K562 (cell line): ENCODE results near the gene ADGRB3.

Experiments used
- CBX5 ChIP-seq: IDR thresholded peaks from 2 replicates; pipeline ENCODE4 v1.6.1; 2014; ENCODE audit warnings: low read depth, borderline replicate concordance
- CREB5 ChIP-seq: fragments of 250-450 bp; sonication (Bioruptor Pico); IDR thresholded peaks from 2 replicates; pipeline ENCODE4 v1.5.0; 2020; ENCODE audit warnings: mild to moderate bottlenecking
- CTCF ChIP-seq, 3 experiments: IDR thresholded peaks in 2 of 3; conservative IDR thresholded peaks in 1 of 3; 2 replicates each; pipeline ENCODE4 v1.5.1; 2011 to 2012; ENCODE audit warnings: low read length in 3 of 3, mild to moderate bottlenecking in 3 of 3, control low read depth in 2 of 3, improper control_type of control experiment in 1 of 3, inconsistent platforms in 1 of 3, low read depth in 1 of 3, mixed read lengths in 1 of 3, moderate library complexity in 1 of 3; ENCODE audit not compliant: insufficient read depth in 2 of 3
- ELF4 ChIP-seq: fragments of 450-650 bp; formaldehyde crosslinking; IDR thresholded peaks from 2 replicates; pipeline ENCODE4 v1.4.0; 2022; ENCODE audit warnings: missing genetic modification characterization
- MITF ChIP-seq: IDR thresholded peaks from 2 replicates; pipeline ENCODE4 v1.6.1; 2014; ENCODE audit warnings: antibody characterized with exemption
- MTA3 ChIP-seq: fragments of 450-650 bp; formaldehyde crosslinking; IDR thresholded peaks from 2 replicates; pipeline ENCODE4 v1.6.1; 2017; ENCODE audit warnings: mild to moderate bottlenecking, borderline replicate concordance
- POLR2A ChIP-seq: fragments of 450-650 bp; conservative IDR thresholded peaks from 2 replicates; pipeline ENCODE4 v1.6.1; 2016
- SP2 ChIP-seq: IDR thresholded peaks from 2 replicates; pipeline ENCODE4 v1.6.1; 2011; ENCODE audit warnings: mild to moderate bottlenecking, low read depth, low read length, moderate library complexity; ENCODE audit not compliant: poor library complexity, severe bottlenecking; ENCODE audit errors: extremely low read depth
- TCF7L2 ChIP-seq: fragments of 150-350 bp; IDR thresholded peaks from 2 replicates; pipeline ENCODE4 v1.6.1; 2016; ENCODE audit warnings: low read depth, mild to moderate bottlenecking, low read length, moderate library complexity
- ZNF274 ChIP-seq: IDR thresholded peaks from 2 replicates; pipeline ENCODE4 v1.6.1; 2011; ENCODE audit warnings: low read depth, mild to moderate bottlenecking, low read length, moderate library complexity, borderline replicate concordance

GRCh38 chr6:69391106-69391505, 756.0 kb downstream of the ADGRB3 start:
- TF ChIP-seq SP2 (no peak), CREB5 (no peak), ELF4 (CRISPR knock-in tag) (no peak), POLR2A (no peak), MITF (no peak), CTCF (IDR thresholded peaks at IDR 0.05 in 2 of 3, conservative IDR thresholded peaks at IDR 0.05 in 1 of 3; ENCODE audit: insufficient read depth in 2 of 3, low read depth in 1 of 3, low read length in 3 of 3) (no peak), CBX5 (no peak), TCF7L2 (no peak), ZNF274 (no peak), MTA3 (no peak)
